IPS-18a (cell line): Measurements from ENCODE around the gene ATAD3A.
A peak's percentile ranks its signal among the peaks of the same experiment; 100 is the strongest.

ENCODE experiments used
- H3K27ac ChIP-seq: one replicate; pipeline ENCODE4 v1.5.1; 2013; ENCODE audit warnings: low read length
- H3K27me3 ChIP-seq: one replicate; pipeline ENCODE4 v1.6.1; 2013; ENCODE audit warnings: mild to moderate bottlenecking, low read length; ENCODE audit not compliant: control insufficient read depth, insufficient read depth
- H3K36me3 ChIP-seq: one replicate; pipeline ENCODE4 v1.6.1; 2013; ENCODE audit warnings: low read depth, low read length; ENCODE audit not compliant: control insufficient read depth
- H3K4me1 ChIP-seq: one replicate; pipeline ENCODE4 v1.6.1; 2013; ENCODE audit warnings: low read depth, low read length; ENCODE audit not compliant: control insufficient read depth
- H3K4me3 ChIP-seq: one replicate; pipeline ENCODE4 v1.5.1; 2013; ENCODE audit warnings: low read length
- H3K9ac ChIP-seq: one replicate; pipeline ENCODE4 v1.6.1; 2013; ENCODE audit warnings: mild to moderate bottlenecking, low read length, moderate library complexity
- H3K9me3 ChIP-seq: one replicate; pipeline ENCODE4 v1.6.1; 2013; ENCODE audit warnings: low read depth, low read length; ENCODE audit not compliant: control insufficient read depth

ATAD3A gene

DNA sequence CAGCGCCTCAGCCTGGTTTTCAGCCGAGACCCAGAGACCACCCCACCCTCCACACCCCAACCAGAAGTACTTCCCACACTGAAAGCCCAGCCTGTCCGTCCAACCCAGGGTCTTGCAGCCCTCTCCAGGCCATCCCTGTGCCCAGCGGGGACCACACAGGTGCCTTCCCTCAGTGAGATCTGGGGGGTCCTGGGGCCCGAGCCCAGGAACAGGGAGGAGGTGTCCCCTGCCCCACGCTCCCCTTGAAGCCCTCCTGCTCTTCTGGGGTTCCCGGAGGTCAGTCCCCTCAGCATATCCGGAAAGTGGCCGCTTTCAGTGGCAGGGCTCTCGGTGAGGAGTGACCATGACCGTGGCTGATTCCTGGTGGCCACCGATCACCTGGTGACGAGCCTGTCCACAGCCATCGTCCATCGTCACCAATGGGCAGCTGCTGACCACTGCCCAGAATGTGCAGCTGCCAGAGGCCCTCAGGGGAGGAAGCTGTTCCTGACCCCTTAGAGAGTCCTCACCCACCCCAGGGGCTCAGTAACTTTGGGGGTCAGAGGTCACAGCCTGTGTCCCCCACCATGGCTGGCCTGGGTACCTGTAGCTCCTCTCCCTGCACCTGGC, 25.1 kb downstream of the ATAD3A start:
- Histone ChIP-seq H3K9ac (no peak overlapping the region), H3K4me1 (no peaks in the 10 kb centered on the region), H3K36me3 (peaks cover 6% of the 10 kb centered on the region), H3K4me3 (no peak overlapping the region), H3K27ac (no peak overlapping the region), H3K27me3 (no peaks in the 10 kb centered on the region), H3K9me3 (no peaks in the 10 kb centered on the region)

DNA sequence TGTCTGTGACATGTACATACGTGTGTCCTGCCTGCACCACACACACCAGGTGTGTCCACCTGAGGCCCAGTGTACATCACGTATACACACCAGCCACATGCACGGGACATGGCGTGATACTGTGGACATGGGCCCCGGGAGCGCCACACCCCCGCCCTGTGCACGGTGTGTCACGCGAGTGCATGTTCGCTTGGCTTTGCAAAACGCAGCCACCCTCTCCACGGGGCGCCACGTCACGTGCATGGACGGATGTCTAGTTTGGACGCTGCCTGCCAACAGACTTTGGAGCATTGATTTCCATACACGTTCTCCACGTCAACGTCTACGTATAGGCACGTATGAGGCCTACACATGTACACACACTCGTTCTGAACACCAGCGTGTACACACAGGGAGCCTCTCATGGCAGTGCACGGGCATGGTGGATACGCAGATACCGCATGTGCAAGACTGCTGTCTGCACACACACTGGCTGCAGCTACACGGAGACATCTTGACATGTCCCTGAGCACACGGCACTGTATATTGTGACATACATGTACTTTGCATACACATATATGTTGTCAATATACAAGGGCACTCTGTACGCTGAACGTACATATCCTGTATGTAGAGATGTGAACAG, 25.8 kb downstream of the ATAD3A start:
- no peak overlapping the region for H3K4me3 ChIP-seq
- H3K36me3 ChIP-seq, result peaks cover 6% of the 10 kb centered on the region
- no peaks in the 10 kb centered on the region for H3K9me3 ChIP-seq
- no peaks in the 10 kb centered on the region for H3K4me1 ChIP-seq
- H3K9ac ChIP-seq, result no peak overlapping the region
- H3K27me3 ChIP-seq, result no peaks in the 10 kb centered on the region
- H3K27ac ChIP-seq, result no peak overlapping the region

DNA sequence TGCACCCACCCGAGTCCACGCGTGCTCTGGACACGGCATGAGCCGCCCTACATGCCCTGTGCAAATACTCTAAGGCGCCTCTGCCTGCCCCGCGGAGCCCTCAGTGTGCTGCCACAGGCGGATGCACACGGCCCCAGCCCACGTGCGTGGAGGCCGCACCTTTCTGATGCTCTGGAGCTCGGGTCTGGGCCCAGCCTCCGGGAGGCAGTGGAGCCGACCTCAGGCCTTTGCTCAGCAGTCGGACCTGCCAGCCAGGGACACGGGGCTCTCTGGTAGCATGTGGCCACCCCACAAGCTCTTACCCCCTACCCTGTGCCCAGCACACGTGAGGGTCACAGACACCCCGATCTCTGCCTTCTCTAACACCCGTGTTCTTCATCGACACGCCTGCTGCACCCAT, 26.4 kb downstream of the ATAD3A start:
- H3K9ac ChIP-seq, result no peak overlapping the region
- H3K36me3 ChIP-seq, result peaks cover 10% of the 10 kb centered on the region
- no peaks in the 10 kb centered on the region for H3K4me1 ChIP-seq
- no peaks in the 10 kb centered on the region for H3K9me3 ChIP-seq
- H3K4me3 ChIP-seq, result no peak overlapping the region
- no peaks in the 10 kb centered on the region for H3K27me3 ChIP-seq
- H3K27ac ChIP-seq, result no peak overlapping the region

DNA sequence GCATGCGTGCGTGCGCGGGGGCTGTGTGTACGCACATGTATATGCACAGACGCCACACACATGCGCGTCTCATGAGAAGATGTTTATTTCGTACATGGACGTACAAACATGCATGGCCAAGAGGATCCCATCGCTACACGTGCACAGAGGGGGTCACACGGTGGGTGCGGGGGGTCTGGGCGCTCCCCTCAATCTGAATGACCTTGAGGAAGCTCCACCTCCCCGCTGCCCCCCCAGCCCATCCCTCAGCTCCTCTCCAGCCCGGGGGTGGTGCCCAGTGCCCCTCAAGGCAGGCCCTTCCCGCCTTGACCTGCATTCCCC, 27.0 kb downstream of the ATAD3A start:
- no peak overlapping the region for H3K9ac ChIP-seq
- H3K27me3 ChIP-seq, result no peaks in the 10 kb centered on the region
- H3K4me3 ChIP-seq, result peak overlapping the region; percentile 67
- no peak overlapping the region for H3K27ac ChIP-seq
- no peaks in the 10 kb centered on the region for H3K9me3 ChIP-seq
- peaks cover 10% of the 10 kb centered on the region for H3K36me3 ChIP-seq
- H3K4me1 ChIP-seq, result no peaks in the 10 kb centered on the region

DNA sequence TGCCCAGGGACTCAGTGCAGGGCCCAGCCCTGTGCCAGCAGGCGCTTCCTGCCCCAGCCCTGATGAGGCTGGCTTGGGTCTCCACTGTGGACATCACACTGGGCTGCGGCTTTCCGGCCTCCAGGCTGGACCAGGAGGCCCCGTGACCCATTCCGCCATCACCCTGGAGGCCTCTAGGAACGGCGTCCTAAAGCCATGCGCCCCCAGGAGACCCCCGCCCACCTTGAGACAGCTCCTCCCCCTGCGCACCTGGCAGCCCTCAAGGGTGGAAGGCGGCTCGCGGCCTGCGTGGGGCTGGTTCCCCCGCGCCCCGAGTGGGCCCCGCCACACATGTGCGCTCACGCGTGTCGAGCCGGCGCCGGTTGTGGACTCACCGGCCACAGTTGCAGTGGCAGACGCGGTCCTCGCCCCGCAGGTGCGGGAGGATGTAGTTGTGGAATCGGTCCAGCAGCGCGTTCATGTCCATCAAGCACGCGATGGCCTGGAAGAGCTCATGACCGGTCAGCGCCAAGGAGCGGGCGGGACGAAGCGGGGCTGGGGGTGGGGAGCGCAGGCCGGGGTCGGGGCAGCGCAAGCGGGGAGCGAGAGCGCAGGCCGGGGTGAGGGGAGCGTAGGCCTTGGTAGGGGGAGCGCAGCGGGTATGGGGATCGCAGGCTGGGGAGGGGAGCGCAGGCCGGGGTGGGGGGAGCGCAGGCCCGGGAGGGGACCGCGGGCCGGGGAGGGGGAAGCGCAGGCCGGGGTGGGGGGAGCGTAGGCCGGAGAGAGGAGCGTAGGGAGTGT, 27.5 kb downstream of the ATAD3A start:
- peaks cover 10% of the 10 kb centered on the region for H3K36me3 ChIP-seq

DNA sequence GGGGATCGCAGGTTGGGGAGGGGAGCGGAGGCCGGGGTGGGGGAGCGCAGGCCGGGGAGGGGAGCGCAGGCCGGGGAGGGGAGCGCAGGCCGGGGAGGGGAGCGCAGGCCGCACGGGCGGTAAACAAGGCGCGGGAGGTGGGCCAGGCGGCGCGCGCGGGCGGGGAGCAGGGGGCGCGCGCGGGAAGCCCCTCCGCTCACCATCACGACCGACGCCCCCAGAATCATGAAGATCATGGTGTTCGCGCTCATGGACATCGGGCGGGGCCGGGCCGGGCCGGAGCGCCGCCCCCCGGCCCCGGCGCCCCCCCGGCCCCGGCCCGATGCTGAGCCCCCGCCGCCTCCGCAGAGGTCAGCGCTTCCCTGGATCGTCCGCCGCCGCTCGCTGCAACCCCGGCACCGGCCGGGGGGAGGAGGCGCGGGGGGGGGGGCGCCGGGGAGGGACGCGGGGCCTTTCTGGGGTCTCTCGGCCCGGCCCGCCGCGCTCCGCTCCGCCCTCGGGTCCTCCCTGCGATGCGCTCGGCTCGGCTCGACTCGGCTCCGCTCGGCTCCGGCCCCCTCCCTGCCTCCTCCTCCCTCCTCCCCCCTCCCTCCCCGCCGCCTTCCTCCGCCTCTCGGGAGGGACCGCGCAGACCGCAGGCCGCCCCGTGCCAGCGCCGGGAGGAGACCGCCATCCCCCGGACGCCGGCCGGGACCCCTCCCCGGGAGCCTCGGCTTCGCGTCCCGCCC, 28.3 kb downstream of the ATAD3A start, which contains the start of gene TMEM240:
TMEM240 (minus strand) TSS at position 535 of the 728 bp plus-strand sequence; CDS start at position 257, 278 bp downstream.
- Histone ChIP-seq H3K27me3 (no peaks in the 10 kb centered on the region), H3K4me3 (peak within 1 kb of the TSS; percentile 67), H3K27ac (no peak within 1 kb of the TSS), H3K9me3 (no peaks in the 10 kb centered on the region), H3K36me3 (peaks cover 10% of the 10 kb centered on the region), H3K4me1 (no peaks in the 10 kb centered on the region), H3K9ac (peak within 1 kb of the TSS; percentile 43)

More for the DNA sequence above, 27.5 kb downstream of the ATAD3A start:
- Histone ChIP-seq H3K9me3 (no peaks in the 10 kb centered on the region), H3K27me3 (no peaks in the 10 kb centered on the region), H3K4me3 (peak overlapping the region; percentile 67), H3K9ac (peak overlapping the region; percentile 43), H3K4me1 (no peaks in the 10 kb centered on the region), H3K27ac (no peak overlapping the region)

DNA sequence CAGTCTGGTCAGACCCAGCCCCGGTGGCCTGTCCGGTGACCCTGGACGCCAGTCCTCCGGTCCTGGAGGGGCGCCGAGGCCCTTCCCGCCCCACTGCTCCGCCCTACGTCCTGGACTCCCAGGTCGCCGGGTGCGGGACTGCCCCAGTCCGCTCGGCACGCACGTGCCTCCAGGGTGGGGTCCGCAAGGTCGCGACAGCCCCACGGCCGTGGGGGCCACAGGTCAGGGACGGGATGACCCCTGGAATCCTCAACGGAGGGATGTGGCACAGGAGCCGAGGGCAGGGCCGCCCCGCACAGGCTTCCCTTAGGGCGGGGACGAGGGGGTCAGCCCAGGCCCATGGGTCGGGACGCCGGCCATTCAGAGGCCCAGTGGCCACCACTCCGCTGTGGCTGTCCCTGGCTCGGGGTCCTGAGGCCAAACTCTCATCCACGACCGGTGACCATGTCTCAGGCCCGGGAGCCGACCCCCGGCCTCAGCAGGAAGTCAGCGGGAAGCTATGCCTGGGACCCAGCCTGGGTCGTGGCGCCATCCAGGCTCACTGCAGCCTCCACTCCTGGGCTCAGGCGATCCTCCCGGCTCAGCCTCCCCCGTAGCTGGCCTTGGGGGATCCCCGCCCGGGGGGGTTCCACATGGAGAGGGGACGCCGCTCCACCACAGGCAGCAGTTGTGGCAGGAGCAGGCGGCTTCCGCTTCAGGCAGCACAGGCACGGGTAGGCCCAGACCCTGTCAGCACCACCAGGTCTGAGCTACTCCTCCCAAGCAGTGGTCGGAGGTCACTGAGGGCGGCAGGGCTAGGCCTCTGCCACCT, 29.1 kb downstream of the ATAD3A start:
- H3K36me3 ChIP-seq, result peaks cover 10% of the 10 kb centered on the region
- H3K4me1 ChIP-seq, result no peaks in the 10 kb centered on the region
- no peak overlapping the region for H3K27ac ChIP-seq
- H3K27me3 ChIP-seq, result no peaks in the 10 kb centered on the region
- H3K9me3 ChIP-seq, result no peaks in the 10 kb centered on the region
- H3K9ac ChIP-seq, result no peak overlapping the region
- peak overlapping the region; percentile 37 for H3K4me3 ChIP-seq

DNA sequence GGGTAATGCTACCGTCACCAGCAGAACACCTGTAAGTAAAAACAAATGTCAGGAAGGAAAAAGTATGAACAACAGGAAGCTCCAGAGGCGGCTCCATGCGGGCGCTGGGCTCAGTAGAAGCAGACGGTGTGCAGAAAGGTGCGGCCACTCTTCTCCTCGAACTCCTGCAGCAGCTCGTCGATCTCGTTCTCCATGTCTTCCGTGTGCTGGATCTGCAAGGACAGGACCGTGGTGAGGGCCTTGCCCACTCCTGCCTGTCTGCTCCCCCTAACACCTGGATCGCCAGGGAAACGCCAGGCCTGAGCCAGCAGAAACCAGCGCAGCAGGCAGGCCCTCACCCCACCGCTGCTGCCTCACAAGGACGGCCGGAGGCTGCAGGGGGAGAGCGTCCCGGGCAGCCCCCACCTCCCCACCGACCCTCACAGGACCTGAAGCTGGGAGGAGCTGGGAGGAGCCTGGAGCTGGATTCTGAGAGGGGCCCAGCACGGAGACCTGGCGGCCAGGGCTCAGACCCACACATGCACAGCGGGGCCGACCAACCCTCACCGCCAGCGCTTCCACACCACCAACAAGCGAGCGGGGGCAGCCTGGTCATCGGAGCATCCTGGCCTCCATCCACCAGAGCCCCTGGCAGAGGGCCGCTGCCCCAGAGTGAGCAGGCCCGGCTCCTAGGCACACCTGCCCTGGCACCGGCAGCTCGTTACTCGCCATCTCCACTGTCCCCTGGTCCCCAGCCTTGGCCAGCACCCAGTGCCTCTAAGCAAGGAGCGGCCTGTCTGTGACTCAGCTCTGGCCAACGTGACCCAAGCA, 30.2 kb downstream of the ATAD3A start:
- no peak overlapping the region for H3K27ac ChIP-seq
- no peaks in the 10 kb centered on the region for H3K4me1 ChIP-seq
- no peaks in the 10 kb centered on the region for H3K27me3 ChIP-seq
- H3K9me3 ChIP-seq, result no peaks in the 10 kb centered on the region
- no peak overlapping the region for H3K4me3 ChIP-seq
- H3K9ac ChIP-seq, result no peak overlapping the region
- H3K36me3 ChIP-seq, result peaks cover 10% of the 10 kb centered on the region

DNA sequence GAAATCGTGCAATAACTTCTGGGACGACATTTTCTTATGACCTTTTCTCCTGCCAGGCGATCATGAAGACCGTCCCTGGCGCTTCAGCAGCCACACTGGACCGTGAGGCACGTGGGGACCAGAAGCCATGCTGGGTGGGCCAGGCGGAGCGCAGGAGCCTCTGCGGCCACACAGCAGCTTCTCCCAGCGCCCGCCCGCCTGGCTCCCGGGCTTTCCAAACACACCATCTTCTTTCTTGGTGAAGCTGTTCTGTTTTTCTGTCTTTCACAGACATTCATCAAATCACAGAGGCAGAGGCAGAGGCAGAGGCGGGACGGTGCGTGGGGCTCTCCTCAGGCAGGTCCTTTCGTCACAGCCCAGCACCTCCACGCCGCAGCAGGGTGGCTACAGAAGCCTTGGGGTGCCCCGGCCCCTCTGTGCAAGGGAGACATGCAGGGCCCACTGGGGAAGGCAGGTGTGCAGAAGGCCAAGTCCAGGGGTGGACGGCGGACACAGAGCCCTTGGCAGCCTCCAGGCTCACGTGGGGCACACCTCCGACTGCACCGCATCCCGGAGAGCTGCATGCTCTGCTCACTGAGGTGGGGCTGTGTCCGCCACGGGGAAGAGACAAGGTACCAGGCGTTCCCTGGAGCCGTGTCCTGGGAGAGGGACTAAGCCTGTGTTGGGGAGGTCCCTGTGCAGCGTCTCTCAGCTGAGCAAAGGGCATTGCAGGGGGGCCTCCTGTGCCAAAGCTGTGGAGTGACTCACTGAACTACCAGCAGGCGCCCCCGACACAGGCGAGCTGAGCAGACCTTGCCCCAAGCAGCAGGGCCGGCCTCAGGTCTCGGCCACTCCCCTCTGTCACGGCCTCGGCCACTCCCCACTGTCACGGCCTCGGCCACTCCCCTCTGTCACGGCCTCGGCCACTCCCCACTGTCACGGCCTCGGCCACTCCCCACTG, 31.1 kb downstream of the ATAD3A start:
- Histone ChIP-seq H3K36me3 (peaks cover 10% of the 10 kb centered on the region), H3K4me3 (no peak overlapping the region), H3K9ac (no peak overlapping the region), H3K27me3 (no peaks in the 10 kb centered on the region), H3K4me1 (no peaks in the 10 kb centered on the region), H3K9me3 (no peaks in the 10 kb centered on the region), H3K27ac (no peak overlapping the region)

DNA sequence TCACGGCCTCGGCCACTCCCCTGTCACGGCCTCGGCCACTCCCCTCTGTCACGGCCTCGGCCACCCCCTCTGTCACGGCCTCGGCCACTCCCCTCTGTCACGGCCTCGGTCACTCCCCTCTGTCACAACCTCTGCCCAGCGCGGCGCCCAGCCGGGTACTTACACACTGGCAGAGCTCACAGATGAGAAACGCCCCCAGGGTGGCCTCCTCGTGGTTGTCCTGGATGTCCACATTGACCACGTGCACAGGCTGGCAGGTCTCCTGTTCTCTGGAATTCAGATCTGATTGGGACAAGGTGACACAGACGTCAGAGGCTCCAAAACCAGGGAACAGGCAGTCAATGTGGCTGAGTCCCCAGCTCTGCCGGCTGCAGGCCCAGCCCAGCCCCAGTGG, 31.7 kb downstream of the ATAD3A start:
- H3K4me1 ChIP-seq, result no peaks in the 10 kb centered on the region
- H3K4me3 ChIP-seq, result no peak overlapping the region
- H3K27me3 ChIP-seq, result no peaks in the 10 kb centered on the region
- H3K27ac ChIP-seq, result no peak overlapping the region
- H3K36me3 ChIP-seq, result peaks cover 10% of the 10 kb centered on the region
- no peaks in the 10 kb centered on the region for H3K9me3 ChIP-seq
- H3K9ac ChIP-seq, result no peak overlapping the region
